ENCODE results near the gene PARD3B.

DNA sequence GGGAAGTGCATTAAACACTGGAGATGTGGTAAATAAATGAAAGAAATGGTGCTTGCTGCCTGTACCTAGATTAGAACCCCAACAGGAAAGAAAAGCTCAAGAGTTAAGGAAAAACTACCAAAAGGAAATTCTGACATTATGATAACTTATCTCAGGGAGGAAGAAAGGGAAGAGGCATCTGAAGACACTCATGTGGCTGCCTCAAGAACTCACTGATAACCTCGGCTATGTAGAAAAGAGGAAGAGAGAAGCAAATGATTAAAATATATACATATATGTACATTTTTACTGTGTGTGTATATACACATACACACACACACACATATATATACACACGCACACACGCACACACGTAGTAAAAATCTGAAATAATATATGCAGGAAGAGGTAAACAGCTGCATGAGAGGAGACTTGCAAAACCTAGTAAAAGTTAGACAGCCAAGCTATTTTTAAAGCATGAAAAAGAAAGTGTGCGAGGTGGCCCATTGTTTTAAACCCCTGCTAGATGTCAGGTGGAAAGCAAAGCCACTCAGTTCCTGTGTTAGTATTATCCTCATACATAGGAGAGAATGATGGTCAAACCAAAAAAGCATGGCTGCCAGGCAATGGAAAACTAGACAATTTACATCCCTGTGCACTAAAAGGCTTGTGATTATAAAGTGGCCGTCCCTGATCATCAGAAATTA lies 654.0 kb downstream of the PARD3B start:
- TF ChIP-seq EZH2 (IDR thresholded peaks at IDR 0.05; ENCODE audit: low read length, unreplicated experiment): no peak
- TF ChIP-seq, protein P1, sequence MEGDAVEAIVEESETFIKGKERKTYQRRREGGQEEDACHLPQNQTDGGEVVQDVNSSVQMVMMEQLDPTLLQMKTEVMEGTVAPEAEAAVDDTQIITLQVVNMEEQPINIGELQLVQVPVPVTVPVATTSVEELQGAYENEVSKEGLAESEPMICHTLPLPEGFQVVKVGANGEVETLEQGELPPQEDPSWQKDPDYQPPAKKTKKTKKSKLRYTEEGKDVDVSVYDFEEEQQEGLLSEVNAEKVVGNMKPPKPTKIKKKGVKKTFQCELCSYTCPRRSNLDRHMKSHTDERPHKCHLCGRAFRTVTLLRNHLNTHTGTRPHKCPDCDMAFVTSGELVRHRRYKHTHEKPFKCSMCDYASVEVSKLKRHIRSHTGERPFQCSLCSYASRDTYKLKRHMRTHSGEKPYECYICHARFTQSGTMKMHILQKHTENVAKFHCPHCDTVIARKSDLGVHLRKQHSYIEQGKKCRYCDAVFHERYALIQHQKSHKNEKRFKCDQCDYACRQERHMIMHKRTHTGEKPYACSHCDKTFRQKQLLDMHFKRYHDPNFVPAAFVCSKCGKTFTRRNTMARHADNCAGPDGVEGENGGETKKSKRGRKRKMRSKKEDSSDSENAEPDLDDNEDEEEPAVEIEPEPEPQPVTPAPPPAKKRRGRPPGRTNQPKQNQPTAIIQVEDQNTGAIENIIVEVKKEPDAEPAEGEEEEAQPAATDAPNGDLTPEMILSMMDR (conservative IDR thresholded peaks at IDR 0.05; ENCODE audit: low read depth, low read length): no peak
- no peak for TF ChIP-seq EZH2phosphoT487 (IDR thresholded peaks at IDR 0.05; ENCODE audit: borderline replicate concordance, low read length)

Data from PC-3 (cell line).